ENCODE data around the gene ARL6IP1.

Gene ARL6IP1

DNA sequence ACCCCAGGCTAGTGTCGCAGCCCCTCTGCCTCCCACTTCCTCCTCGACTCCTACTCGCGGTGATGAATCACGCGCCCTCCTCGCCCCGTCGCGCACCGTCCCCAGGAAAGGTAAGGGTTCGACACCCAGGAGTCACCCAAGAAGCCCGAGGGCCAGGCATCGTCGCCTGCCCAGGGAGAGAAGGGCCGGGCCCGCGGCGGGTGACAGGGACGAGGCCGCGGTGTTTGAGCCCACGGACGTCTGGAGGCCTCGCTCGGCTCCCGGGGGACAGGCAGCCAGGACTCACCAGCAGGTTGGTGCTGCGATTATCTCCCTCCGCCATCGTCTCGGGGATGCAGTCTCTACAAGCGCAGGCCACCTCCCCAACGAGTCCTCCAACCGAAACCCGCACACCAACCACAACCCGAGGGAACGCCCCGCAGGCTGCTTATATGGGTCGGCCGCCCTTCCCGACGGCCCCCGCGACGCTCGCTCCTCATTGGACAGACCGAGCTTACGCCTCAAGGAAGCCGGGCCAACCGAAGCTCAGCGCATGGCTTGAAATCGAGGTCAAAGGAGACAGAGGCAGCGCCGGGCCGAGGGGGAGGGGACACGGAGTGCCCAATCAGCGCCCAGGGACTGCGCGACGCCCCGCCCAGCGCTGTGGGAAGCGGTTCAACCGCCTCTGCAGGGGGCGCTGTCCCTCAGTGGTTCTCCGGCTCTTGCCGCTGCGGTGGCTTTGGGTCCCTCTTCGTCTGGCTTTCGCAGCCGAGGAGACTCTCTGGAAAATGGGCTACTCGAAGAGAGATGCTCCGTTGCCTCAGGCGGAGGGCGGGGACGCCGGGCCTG, at the start of gene ARL6IP1:
ARL6IP1 (minus strand) TSS at position 405 of the 828 bp plus-strand sequence; CDS start at position 322, 83 bp downstream.
- peak; percentile 96 for DNase-seq (ENCODE audit: low read depth)

DNA sequence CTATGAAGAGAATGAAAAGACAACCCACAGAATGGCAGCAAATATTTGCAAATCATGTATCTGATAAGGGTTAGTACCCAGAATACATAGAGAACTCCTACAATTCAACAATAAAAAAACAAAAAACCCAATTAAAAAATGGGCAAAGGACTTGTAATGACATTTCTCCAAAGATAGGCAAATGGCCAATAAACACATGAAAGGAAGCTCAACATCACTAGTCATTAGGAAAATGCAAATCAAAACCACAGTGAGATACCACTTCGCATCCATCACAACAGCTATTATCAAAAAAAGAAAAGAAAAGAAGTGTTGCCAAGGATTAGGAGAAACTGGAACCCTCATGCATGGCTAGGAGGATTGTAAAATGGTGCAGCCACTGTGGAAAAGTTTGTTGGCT, 45.1 kb upstream of the ARL6IP1 start:
- no peak for DNase-seq (ENCODE audit: low read depth)

DNA sequence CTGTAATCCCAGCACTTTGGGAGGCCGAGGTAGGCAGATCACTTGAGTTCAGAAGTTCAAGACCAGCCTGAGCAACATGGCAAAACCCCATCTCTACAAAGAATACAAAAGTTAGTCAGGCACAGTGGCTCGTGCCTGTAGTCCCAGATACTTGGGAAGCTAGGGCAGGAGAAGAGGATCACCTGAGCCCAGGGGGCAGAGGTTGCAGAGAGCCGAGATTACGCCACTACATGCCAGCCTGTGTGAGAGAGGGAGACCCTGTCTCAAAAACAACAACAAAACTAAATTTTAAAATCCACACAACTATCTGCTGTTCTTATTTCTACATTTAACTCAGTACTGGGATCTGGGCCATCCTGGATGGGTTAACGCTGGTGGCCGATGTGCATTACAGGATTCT, 41.2 kb upstream of the ARL6IP1 start:
- no peak for DNase-seq (ENCODE audit: low read depth)

DNA sequence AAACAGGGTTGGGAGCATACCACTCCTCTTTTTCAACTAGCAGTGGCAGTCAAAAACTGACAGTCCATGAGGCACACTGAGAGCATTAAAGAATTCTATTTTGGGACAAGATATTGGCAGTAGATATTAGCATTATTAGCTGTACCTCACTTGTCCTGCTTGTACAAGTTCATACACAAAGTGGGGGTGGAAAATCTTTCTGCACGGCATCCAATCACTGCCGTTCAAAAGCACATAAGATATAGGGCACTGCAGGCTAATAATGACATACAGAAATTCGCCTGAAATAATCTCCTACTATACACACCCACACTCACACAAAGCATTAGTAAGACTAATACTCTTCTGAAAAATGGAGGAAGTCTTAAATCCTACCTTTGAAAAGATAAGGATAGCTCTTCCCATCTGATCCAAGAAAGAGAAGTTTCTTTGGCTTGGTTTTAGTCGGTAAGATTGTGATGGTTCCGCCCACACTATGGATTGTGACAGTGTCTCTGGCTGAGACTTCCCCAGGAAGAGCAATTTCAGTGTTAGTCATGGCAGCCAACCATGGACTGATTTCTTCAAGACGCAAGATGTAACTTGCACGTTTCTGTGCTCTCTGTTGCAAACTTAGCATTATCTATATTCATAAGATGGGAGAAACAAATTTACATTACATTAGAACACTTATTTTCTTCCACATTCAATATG, 40.6 kb upstream of the ARL6IP1 start:
- DNase-seq (ENCODE audit: low read depth), result no peak

DNA sequence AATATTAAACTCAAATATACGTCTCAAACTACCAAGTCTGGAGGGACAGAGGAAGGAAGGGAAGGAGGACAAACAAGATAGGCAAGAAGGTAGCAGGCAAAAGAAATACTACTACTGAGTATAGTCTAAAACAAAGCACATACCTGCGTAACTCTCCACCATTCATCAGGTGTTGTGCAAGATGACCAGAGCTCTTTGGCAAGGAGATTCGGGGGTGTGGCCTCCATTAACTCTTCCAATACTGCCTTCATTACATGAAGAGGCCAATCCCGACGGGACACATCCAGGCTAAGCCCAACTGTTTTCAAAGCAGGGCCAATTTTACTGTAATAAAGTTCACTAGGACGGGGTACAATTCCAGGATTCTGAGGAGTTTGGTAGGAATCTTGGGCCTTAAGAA, 38.2 kb upstream of the ARL6IP1 start:
- no peak for DNase-seq (ENCODE audit: low read depth)

DNA sequence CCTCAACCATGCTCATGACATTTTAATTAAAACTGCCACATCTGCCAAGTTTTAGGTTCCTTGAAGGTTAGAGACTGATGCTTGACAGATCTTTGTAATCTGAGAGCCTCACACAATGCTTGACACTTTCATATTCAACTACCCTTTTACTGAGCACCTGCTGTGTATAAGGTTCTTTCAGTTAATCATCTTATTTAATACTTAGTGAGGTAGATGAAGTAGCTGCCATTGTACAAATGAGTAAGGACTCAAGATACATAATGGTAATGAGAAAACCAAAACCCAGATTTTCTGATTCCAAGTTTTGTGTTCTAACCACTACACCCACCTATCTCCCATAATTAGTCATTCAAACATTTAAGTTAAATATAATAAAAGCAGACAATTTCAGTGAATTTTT, 35.4 kb upstream of the ARL6IP1 start:
- no peak for DNase-seq (ENCODE audit: low read depth)

DNA sequence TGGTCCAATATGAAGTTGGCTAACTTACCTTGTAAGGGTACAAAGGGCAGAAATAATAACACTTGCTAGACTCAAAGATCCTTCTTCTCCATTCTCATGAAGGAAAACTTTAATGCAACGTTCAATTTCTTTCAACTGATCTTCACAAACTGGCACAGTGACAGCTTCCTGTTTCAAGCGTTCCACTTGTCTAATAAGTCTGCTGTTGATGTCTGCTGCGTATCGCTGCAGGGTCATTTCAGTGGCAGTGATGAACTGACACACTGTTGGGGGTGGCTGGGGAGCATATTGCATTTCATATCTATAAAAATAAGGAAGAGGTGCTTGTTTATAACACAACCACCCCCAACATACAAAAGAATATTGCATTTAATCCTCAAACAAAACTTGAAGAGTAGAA, 33.5 kb upstream of the ARL6IP1 start:
- no peak for DNase-seq (ENCODE audit: low read depth)

DNA sequence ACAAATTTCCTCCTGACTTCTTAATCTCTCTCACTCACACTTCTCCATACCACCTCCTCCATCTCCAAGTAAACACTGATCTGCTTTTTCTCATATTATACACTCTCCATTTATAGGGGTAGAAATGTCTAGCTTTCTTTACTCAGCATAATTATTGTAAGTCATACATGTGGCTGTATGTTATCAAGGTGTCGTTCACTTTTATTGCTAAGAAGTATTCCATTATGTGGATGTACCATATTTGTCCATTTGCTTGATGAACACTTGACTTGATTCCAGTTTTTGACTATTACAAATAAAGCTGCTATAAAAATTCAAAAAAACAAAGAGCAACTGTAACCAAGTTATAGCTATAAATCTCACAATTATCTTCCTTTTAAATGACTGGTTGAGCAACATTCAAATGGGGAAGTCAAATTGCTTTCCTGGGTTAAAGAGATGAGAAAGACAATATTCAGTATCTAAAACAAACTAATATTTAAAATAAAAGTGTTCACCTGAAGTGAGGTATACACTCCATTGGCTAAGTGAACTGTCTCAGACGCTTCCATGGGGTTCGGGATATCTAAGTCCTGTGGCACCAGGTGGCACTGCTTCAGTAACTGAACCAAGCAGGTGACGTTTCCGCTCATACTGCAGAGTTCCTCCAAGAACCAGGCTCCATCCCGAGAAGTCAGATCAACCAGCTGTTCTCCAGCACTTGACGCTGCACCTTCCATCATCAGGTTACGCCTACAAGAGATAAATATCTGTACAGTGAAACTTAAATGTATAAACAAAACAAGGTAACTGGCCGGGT, 32.6 kb upstream of the ARL6IP1 start:
- no peak for DNase-seq (ENCODE audit: low read depth)

DNA sequence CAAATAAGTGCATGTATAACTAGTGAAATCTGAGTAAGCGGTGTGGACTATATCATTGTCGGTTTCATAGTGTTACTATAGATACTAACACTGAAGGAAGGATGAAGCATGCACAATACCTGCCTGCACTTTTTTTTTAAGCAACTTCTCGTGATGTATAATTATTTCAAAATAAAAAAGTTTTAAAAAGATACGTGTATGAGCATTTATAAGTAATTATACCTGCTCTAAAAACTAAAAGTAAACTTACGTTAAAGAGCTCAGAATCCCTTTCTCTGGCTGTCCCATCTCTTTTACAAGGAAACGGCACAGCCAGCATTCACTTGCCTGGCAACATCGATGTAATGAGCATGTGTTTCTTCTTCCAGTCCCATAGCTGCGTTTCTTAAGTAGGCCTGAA, 31.3 kb upstream of the ARL6IP1 start:
- DNase-seq (ENCODE audit: low read depth), result no peak

DNA sequence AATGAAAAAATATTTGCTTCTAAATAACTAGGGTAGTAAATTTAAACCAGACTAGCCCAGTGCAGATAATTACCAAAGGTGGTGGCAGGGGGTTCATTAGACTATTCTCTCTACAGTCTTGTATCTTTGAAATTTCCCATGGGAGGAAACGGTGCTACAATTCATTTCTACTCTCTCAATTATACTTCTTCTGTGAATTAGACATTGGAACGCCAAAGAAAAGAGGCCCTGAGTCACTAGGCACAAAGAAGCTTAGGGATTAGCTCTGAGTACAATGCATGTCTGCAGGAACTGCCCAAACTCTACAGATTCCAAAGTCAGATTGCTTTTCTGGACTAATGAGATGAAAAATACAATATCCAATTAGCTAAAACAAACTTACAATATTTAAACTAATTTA, 30.7 kb upstream of the ARL6IP1 start:
- no peak for DNase-seq (ENCODE audit: low read depth)

DNA sequence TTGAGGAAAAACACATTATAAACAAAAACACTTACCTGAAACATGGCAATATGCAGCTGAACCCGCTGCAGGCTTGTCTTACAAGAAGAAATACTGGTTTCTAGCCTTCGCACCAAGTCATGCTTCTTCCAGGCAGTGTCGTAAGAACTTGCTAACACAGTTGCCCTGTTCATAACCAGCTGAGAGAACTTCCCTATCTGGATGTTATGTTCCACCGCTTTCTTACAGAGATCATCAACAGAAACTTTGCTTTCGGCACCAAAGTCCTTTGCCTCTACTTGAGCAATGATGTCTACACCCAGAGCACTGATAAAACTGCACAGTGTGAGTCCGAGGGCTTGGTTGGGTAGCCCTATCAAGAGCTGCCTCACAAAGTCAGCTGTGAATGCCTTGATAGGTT, 27.9 kb upstream of the ARL6IP1 start:
- DNase-seq (ENCODE audit: low read depth), result no peak

DNA sequence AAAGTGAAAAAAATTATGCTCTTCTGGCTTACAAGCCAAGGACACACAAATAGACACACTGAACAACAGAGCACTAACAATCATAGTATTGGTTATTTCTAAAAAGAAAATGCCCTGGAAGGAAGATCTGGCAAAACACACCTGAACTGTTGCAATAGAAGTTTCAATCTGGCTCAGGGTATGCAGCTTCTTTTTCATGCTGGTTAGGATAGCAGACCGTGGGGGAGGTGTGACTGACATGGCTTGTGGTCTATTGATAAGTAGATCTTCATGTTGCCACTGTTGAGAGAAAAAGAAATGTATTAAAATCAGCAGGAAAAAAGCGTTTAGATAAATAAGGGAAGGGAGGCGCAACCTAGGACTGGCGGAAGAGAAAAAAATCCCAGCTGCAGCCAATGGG, 26.5 kb upstream of the ARL6IP1 start:
- DNase-seq (ENCODE audit: low read depth), result no peak

DNA sequence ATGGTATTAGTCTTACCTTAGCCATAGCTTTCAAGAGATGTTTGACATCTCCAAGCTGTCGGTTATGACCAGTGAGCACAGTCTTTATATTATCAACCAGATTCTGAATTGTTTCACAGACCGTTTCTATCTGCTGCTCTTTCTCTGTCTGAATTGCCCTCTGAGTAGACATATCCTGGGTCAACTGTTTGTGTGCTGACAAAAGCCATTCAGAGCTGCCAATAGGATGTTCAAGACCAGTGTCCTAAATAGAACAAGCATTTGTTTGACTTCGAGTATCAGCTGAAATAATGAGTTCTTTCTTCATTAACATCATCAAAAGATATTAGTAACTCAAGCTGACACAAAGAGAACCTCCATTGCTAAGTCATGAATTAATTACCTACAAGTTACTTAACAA, 14.9 kb upstream of the ARL6IP1 start:
- DNase-seq (ENCODE audit: low read depth), result no peak

DNA sequence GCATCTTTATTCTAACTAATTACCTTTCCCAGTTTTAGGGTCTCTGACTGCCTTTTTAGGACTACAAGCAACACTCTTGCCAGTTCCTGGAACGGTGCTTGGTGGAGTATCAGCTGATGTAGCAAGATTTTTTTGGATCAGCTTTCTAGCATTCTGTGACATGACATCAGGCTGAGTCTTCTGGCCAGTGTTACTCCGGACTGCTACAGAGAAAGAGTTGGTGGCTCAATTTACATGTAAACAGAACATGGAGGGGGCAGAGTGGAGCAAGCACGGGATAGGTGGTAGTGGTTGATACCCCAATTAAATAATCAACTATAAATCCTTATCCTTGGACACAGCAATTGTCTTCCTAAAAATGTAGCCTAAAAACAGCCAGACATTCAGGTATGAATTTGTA, 10.6 kb upstream of the ARL6IP1 start:
- no peak for DNase-seq (ENCODE audit: low read depth)

DNA sequence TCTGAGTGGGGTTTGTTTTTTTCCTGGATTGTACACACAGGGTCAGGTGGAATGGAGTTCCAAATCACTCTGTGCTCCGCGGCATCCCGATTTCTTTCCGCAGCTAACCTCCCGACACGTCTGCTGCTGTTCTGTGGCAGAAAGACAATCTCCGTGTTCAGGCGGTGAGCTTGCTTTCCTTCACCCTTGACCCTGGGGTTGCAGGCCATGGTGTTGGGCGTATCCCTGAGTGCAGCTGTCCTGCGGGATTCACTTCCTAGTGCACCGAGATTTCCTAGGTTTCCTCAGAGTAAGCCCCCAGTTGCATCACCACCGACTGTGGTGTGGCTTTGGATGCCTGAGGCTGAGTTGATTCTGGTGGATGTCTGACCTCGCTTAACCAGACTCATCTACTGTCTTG, 7.8 kb upstream of the ARL6IP1 start:
- DNase-seq (ENCODE audit: low read depth), result no peak

DNA sequence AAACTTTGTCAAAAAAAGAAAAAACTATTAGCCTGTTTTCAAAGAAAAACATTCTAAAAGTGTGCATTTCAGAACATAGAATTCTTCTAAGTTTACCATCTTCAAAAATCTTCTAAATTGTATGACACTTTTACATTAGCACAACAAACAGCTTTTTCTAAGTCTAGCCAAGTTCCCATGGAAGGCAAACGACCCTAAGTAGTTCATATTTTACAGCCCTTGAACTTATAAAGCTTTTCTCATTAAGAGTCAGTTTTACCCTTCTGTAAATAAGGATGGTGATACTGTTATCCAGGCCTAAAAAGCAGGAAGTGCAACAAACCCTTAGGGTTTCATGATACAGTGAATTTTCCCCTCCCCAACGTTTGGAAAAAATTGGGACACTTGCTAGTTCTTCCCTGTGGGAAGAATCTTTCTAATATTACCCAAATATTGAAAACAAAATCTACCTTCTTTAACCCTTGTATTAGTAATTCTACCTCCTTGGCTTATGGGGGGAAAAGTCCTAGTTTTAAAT, 4.0 kb upstream of the ARL6IP1 start:
- no peak for DNase-seq (ENCODE audit: low read depth)

DNA sequence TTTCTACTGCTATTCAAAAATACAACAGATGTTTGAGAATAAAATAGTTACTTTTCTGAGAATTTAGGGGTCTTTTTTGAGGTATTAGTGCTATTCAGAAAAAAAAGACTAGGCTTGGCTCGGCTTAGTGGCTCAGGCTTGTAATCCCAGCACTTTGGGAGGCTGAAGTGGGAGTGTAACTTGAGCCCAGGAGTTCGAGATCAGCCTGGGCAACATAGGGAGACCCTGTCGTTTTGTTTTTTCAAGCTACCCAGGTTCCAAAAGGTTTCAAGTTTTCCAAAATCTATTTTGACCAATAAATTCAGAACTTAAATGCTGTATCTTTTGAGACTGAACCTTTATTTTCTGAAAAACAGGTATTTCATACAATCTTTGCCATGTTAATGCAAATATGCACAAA, 3.2 kb upstream of the ARL6IP1 start:
- DNase-seq (ENCODE audit: low read depth), result no peak

DNA sequence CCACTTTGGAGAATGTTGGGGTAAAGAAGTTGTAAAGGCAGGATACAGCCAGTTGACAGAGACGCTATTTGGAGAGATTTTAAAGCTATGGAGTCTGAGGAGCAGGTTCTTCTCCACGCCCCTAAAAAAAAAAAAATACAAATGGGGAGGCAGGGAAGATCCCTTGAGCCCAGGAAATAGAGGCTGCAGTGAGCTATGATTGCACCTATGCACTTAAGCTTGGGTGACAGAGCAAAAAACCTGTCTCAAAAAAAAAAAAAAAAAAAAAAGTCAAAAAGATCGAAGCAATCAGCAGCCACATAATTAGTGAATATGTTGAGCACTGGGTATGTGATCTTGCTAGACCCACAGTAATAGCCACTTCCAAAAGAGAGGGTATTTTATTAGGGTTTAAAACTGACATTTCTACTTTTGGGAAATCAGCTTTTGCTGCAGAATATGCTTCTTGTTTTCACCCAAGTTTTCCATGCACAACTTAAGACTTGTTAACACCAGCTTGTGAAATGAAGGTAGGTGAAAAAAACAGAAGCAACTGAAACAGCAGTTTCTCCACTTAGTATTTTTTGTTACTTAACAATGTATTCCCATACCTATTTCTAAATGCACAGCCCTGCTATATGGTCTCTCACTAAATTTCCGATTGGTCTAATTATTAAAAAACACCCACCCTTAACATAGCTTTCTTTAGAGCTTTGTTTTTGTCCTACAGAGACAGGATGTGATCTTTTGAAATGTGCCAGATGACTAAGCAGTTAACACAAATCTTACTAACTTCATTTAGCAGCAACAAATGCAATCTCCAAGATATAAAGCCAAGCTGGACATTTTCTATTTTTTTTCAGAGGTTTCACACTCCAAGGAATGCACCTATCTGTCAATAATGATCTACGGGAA, 2.5 kb upstream of the ARL6IP1 start:
- no peak for DNase-seq (ENCODE audit: low read depth)

DNA sequence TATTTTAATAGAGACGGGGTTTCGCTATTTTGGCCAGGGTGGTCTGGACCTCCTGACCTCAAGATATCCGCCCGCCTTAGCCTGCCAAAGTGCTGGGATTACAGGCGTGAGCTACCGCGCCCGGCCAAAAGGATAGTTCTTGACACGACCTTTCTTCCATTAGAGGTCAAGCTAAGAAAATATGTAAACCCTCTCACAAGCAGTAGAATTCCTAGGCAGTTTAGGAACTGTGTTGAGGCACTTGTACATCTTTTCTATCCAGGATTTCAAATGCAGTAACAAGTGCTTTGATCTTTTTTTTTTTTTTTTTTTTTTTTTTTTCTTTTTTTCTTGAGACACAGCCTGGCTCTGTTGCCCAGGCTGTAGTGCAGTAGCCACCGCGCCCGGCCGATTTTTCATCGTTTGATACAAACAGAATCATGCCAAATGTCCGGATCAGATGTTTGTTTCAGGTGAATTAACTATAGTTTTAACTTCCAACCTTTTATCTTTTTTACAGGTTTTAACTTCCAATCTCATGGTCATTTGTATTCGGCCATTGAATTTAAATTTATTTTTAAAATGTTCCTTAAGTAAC, 1.5 kb upstream of the ARL6IP1 start:
- no peak for DNase-seq (ENCODE audit: low read depth)

DNA sequence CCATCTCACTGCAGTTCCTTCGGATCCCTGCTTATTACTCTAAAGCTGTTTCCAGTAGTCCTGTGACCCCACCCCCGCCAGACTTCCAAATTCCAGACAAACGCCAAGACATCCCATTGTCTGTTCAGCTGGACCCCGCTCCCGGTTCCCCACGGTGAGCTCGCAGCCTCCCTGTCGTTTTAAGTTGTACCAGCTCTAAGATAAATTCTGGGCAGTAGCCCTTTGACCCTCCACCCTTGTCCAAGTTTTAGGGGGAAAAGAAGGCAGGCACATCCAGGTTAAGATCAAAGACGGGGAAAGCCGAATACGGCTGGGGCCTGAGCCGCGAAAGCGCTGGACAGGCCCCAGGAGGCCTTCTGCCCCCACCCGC, 589 bp downstream of the ARL6IP1 start:
- DNase-seq (ENCODE audit: low read depth), result no peak

DNA sequence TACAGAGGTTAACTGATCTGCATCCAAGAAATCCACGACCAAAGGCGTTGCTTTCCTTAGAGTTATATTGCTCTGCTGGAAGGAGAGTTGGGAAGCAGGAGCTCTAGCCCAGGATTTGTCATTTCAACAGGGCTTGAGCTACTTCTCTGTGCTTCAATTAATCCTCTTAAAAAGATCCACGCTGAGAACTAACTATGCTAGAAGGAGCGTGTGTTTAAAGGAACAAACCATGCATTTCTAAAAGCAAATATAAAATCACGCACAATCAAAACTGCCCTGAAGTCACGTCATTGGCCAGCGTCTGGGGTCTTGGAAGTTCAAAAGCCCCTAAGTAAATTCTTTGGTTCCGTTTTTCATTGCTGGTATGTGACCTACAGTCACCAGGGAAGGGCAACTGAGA, 1.1 kb downstream of the ARL6IP1 start:
- DNase-seq (ENCODE audit: low read depth), result no peak

Measured in stimulated activated CD8-positive, alpha-beta memory T cell treated with anti-CD3 and anti-CD28 coated beads, Interleukin-12 subunit alpha, Interleukin-12 subunit beta, amount 100 ng/mL, for 4 hours (primary cell).